HL-60 (cell line): Measurements from ENCODE around the gene CD40.
A peak's percentile ranks its signal among the peaks of the same experiment; 100 is the strongest.

Experiments used
- DNase-seq, 2 experiments: peaks; one replicate each; pipeline ENCODE4 v3.0.0-alpha.2; 2010 to 2020; ENCODE audit warnings: low read depth in 1 of 2, low spot score in 1 of 2
- H3K27ac ChIP-seq: fragments of 250-450 bp; sonication (Bioruptor Pico); replicated peaks from 2 replicates; pipeline ENCODE4 v1.5.1; 2020; ENCODE audit warnings: mild to moderate bottlenecking, moderate library complexity
- H3K27me3 ChIP-seq: fragments of 250-450 bp; sonication (Bioruptor Pico); 2 replicates; pipeline ENCODE4 v1.5.1; 2021; ENCODE audit warnings: mild to moderate bottlenecking, moderate library complexity; ENCODE audit not compliant: insufficient read depth, poor library complexity, severe bottlenecking
- H3K4me3 ChIP-seq: replicated peaks from 2 replicates; pipeline ENCODE4 v1.5.1; 2011; ENCODE audit warnings: mild to moderate bottlenecking, control low read depth, low read length; ENCODE audit not compliant: insufficient read depth
- GABPA ChIP-seq: IDR thresholded peaks from 2 replicates; pipeline ENCODE4 v1.6.1; 2012; ENCODE audit warnings: low read depth
- POLR2AphosphoS5 ChIP-seq: IDR thresholded peaks from 2 replicates; pipeline ENCODE4 v1.6.1; 2012; ENCODE audit warnings: low read depth
- REST ChIP-seq: IDR thresholded peaks from 2 replicates; pipeline ENCODE4 v1.6.1; 2012; ENCODE audit warnings: low read depth; ENCODE audit not compliant: insufficient replicate concordance
- SPI1 ChIP-seq: IDR thresholded peaks from 2 replicates; pipeline ENCODE4 v1.6.1; 2012; ENCODE audit warnings: low read depth, mild to moderate bottlenecking, borderline replicate concordance
- TF ChIP-seq, protein P1 (sequence below): IDR thresholded peaks from one replicate; pipeline ENCODE4 v1.5.1; 2011; ENCODE audit warnings: low read length, control low read depth, inconsistent platforms; ENCODE audit not compliant: insufficient read depth

The CD40 gene

DNA sequence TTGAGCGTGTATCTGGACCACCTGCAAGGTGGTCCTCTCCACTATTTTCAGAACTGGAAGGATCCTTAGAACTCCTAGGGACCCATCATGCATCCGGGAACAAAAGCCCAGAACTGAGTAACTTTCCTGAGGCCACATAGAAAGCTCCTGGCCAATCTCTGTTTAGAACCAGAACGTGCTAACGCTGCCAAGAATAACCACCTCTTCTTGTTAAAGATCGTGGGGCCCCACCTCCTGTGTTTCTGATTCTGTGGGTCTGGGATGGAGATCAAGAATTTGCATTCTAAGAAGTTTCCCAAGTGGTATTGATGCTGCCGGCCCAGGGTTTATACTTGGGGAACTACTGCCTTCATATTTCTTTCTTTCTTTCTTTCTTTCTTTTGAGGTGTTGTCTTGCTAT, 13.3 kb downstream of the CD40 start:
- H3K4me3 ChIP-seq = no peak overlapping the region
- H3K27me3 ChIP-seq = peaks cover 5% of the 10 kb centered on the region
- DNase-seq = no peak
- no peak overlapping the region for H3K27ac ChIP-seq
- TF ChIP-seq REST (no peak), GABPA (no peak), POLR2AphosphoS5 (no peak), SPI1 (no peak)
- TF ChIP-seq, protein P1, sequence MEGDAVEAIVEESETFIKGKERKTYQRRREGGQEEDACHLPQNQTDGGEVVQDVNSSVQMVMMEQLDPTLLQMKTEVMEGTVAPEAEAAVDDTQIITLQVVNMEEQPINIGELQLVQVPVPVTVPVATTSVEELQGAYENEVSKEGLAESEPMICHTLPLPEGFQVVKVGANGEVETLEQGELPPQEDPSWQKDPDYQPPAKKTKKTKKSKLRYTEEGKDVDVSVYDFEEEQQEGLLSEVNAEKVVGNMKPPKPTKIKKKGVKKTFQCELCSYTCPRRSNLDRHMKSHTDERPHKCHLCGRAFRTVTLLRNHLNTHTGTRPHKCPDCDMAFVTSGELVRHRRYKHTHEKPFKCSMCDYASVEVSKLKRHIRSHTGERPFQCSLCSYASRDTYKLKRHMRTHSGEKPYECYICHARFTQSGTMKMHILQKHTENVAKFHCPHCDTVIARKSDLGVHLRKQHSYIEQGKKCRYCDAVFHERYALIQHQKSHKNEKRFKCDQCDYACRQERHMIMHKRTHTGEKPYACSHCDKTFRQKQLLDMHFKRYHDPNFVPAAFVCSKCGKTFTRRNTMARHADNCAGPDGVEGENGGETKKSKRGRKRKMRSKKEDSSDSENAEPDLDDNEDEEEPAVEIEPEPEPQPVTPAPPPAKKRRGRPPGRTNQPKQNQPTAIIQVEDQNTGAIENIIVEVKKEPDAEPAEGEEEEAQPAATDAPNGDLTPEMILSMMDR = no peak

DNA sequence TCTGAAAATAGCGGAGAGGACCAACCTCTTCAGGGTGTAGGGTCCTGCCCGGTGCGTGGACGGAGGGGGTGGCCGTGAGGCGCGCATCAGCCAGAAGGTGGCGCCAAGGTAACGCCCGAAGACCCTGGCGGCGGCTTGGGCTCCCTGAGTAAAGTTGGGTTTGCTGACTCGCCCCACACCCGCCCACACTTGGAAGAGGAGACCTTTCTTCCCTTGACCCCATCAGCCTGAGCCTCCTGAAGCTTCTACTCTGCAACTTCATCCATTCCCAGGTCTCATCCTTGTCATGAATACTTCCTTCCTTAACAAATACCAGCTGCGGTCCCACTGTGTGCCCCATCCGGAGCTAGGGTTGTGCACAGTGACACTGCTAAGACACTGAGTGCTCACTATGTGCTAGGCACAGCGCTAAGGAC, 14.6 kb downstream of the CD40 start:
- TF ChIP-seq, protein P1 = peak; percentile 48
- no peak for TF ChIP-seq GABPA
- H3K27me3 ChIP-seq = peaks cover 5% of the 10 kb centered on the region
- H3K4me3 ChIP-seq = no peak overlapping the region
- peak; percentile 28 to 52 for DNase-seq
- no peak overlapping the region for H3K27ac ChIP-seq

GRCh38 chr20:46133886-46134654, 16.0 kb downstream of the CD40 start:
- Histone ChIP-seq H3K4me3 (no peak overlapping the region), H3K27ac (no peak overlapping the region), H3K27me3 (peaks cover 5% of the 10 kb centered on the region)
- DNase-seq = no peak
- no peak for TF ChIP-seq POLR2AphosphoS5

DNA sequence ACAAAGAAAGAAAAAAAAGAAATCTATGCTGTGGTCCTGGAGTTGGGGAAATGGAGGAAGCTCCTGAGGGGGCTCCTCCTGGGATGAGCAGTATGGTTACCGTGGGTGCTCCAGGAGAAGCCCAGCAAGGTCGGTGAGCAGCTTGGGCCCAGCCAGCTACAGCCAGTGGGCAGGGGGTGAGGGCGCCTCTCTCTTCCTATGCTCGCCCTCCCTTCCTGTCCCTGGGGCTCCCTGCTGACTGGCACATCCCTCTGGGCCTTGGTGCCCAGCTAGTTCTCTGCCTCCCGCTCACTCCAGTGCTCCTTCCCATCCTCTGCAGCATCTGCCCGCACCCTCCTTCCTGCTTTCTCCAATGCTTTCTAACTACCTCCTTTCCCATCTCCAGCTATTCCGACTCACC, 16.6 kb downstream of the CD40 start:
- no peak overlapping the region for H3K27ac ChIP-seq
- H3K4me3 ChIP-seq = no peak overlapping the region
- TF ChIP-seq REST = no peak
- no peak for TF ChIP-seq GABPA
- no peak for TF ChIP-seq POLR2AphosphoS5
- TF ChIP-seq, protein P1 = no peak
- no peak for TF ChIP-seq SPI1
- peaks cover 5% of the 10 kb centered on the region for H3K27me3 ChIP-seq
- no peak for DNase-seq
